Measurements from ENCODE around the gene SNX20. TPM values are rescaled to one million over a fixed set of nuclear protein-coding genes. Genes with fewer than 3 reads are reported as not detected.

The SNX20 gene
- total and polyA plus RNA-seq, 2 of the 4 experiments (the other 2 are of a cell fraction), result not detected

DNA sequence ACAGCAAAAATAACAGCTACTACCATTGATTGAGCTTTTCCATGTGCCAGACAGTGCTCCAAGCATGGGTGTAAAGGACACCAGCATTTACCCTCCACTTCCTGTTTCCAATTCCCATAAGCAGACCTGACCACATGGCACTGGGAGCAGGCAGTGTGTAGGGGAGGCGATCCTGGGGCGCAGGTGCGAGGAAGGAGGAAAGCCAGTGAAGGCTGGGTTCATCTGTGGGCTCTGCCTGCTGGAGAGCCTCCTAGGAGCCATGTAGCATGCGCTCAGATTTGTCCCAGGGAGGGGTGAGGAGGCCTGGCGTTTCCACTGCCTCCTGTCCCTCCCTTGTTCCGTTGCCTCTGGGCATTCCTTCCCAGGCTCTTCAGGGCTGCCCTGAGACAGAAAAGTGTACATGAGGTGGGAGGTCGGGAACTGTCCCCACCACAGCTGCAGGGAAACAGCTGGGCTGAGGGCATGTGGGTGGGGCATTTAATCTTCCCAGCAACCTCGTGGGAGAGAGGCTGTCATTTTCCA, 56.6 kb downstream of the SNX20 start:
- dilution Hi-C loops (cut with HindIII; ENCODE audit: low sequenced_read_pairs, unreplicated experiment) (no loop called here), in situ Hi-C loops (cut with MboI; ENCODE audit: low sequenced_read_pairs) (no loop called here), intact Hi-C loops (cut with micrococcal nuclease) (no loop called here)
- Histone ChIP-seq H4K20me1 (ENCODE audit: insufficient read depth, low read length) (no peaks in the 10 kb centered on the region), H2AK9ac (replicated peaks; ENCODE audit: low read depth, low read length, poor library complexity) (no peak overlapping the region), H2BK5ac (ENCODE audit: low read depth, low read length, poor library complexity, severe bottlenecking) (no peak overlapping the region), H4K5ac (ENCODE audit: low read depth, low read length) (no peak overlapping the region), H3K23ac (ENCODE audit: low read depth, low read length) (no peak overlapping the region), H3K4me2 (ENCODE audit: low read depth, low read length) (no peak overlapping the region), H2BK120ac (ENCODE audit: low read depth, low read length) (no peak overlapping the region), H3K27me3 (ENCODE audit: control insufficient read depth, insufficient read depth, low read length) (peaks cover 2% of the 10 kb centered on the region; the same call in 1 of the 2 replicates), H3K14ac (replicated peaks; ENCODE audit: low read depth, low read length) (no peak overlapping the region), H3K18ac (ENCODE audit: low read depth, low read length) (no peak overlapping the region), H3K79me1 (ENCODE audit: low read depth in 1 of 2, low read length in 2 of 2) (no peaks in the 10 kb centered on the region), H3K56ac (ENCODE audit: extremely low read depth, insufficient read depth, low read length) (no peak overlapping the region), H3K4me3 (ENCODE audit: insufficient read depth, low read depth, low read length) (no peak overlapping the region), H3K4ac (ENCODE audit: low read depth, low read length) (no peak overlapping the region), H4K8ac (ENCODE audit: low read depth in 2 of 2, low read length in 2 of 2) (no peak overlapping the region), H3K9me3 (ENCODE audit: control insufficient read depth, insufficient read depth, low read length) (no peaks in the 10 kb centered on the region), H3K4me1 (ENCODE audit: control insufficient read depth, insufficient read depth, low read length) (no peaks in the 10 kb centered on the region), H2BK20ac (ENCODE audit: low read depth, low read length) (no peak overlapping the region), H2AFZ (replicated peaks; ENCODE audit: low read length, poor library complexity) (no peak overlapping the region), H3K36me3 (ENCODE audit: control insufficient read depth, insufficient read depth, low read length) (no peaks in the 10 kb centered on the region), H3K27ac (ENCODE audit: insufficient read depth, low read length) (no peak overlapping the region), H4K91ac (ENCODE audit: insufficient read depth, low read depth, low read length) (no peak overlapping the region), H2BK15ac (ENCODE audit: low read depth, low read length) (no peak overlapping the region), H3K9me1 (ENCODE audit: insufficient read depth, low read length) (no peaks in the 10 kb centered on the region), H3K9ac (ENCODE audit: low read depth, low read length) (no peak overlapping the region), H2AK5ac (ENCODE audit: low read depth, low read length) (no peak overlapping the region)
- DNase-seq (no peak), ATAC-seq (ENCODE audit: low read depth) (no peak)
- CTCF ChIA-PET, result no interaction called here
- TF ChIP-seq MAFK (IDR thresholded peaks at IDR 0.05; ENCODE audit: low read depth, low read length), result no peak
- no peak for TF ChIP-seq BHLHE40 (IDR thresholded peaks at IDR 0.05; ENCODE audit: low read depth, low read length)
- no peak for TF ChIP-seq FOS (IDR thresholded peaks at IDR 0.05; ENCODE audit: low read depth, low read length)
- TF ChIP-seq MXI1 (IDR thresholded peaks at IDR 0.05; ENCODE audit: borderline replicate concordance, low read depth, low read length), result no peak
- TF ChIP-seq CEBPB (IDR thresholded peaks at IDR 0.05; ENCODE audit: low read depth, low read length), result no peak
- TF ChIP-seq MAZ (IDR thresholded peaks at IDR 0.05; ENCODE audit: borderline replicate concordance, low read depth, low read length), result no peak
- TF ChIP-seq CHD1 (IDR thresholded peaks at IDR 0.05; ENCODE audit: low read depth, low read length), result no peak
- no peak for TF ChIP-seq RCOR1 (IDR thresholded peaks at IDR 0.05; ENCODE audit: insufficient replicate concordance, low read length)
- TF ChIP-seq CTCF (conservative IDR thresholded peaks at IDR 0.05; ENCODE audit: low read depth, low read length), result no peak
- TF ChIP-seq NFE2L2 (IDR thresholded peaks at IDR 0.05; ENCODE audit: low read depth, low read length), result no peak
- TF ChIP-seq, protein P1, sequence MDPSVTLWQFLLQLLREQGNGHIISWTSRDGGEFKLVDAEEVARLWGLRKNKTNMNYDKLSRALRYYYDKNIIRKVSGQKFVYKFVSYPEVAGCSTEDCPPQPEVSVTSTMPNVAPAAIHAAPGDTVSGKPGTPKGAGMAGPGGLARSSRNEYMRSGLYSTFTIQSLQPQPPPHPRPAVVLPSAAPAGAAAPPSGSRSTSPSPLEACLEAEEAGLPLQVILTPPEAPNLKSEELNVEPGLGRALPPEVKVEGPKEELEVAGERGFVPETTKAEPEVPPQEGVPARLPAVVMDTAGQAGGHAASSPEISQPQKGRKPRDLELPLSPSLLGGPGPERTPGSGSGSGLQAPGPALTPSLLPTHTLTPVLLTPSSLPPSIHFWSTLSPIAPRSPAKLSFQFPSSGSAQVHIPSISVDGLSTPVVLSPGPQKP (IDR thresholded peaks at IDR 0.05; ENCODE audit: borderline replicate concordance, low read depth, low read length), result no peak
- no peak for TF ChIP-seq RFX5 (IDR thresholded peaks at IDR 0.05; ENCODE audit: low read depth, low read length)
- TF ChIP-seq USF2 (IDR thresholded peaks at IDR 0.05; ENCODE audit: low read depth, low read length), result no peak
- no peak for TF ChIP-seq RAD21 (IDR thresholded peaks at IDR 0.05; ENCODE audit: low read length)
- no peak for TF ChIP-seq POLR2A (IDR thresholded peaks at IDR 0.05; ENCODE audit: low read depth, low read length)
- BruUV-seq (replicated peaks), result no TSS peak
- 100% methylated on average over 1 of the region's 8 CpGs; no CpG with 5 or more reads in 1 of the 2 experiments for WGBS, 2 experiments (ENCODE audit: extremely low coverage in 2 of 2, insufficient read length in 1 of 2)
- POLR2A ChIA-PET (ENCODE audit: unreplicated experiment), result no interaction called here

All from IMR-90 (cell line).